CD4-positive, alpha-beta T cell (primary cell): Measurements from ENCODE around the gene CD72. TPM values are rescaled to one million over a fixed set of nuclear protein-coding genes. Genes with fewer than 3 reads are reported as not detected.

Source experiments
- ATAC-seq: fragments of 200-7000 bp; cut with Tn5 transposase; one replicate; pipeline ENCODE4 v1.10.0; 2022; ENCODE audit warnings: mild to moderate bottlenecking; ENCODE audit not compliant: poor library complexity
- CTCF ChIA-PET: fragments of 350-600 bp; sonication (Branson Sonifier 250); formaldehyde crosslinking; loops from one replicate; lab custom pipeline; 2021; ENCODE audit warnings: antibody characterized with exemption, inconsistent platforms; lab: Charles Lee
- POLR2A ChIA-PET: fragments of 350-600 bp; sonication (Branson Sonifier 250); formaldehyde crosslinking; loops from one replicate; lab custom pipeline; 2021; ENCODE audit warnings: antibody characterized with exemption, inconsistent platforms; lab: Charles Lee
- DNase-seq, 14 experiments: peaks; one replicate each; pipeline ENCODE4 v3.0.0-alpha.2; 2013 to 2020; ENCODE audit warnings: mixed read lengths in 2 of 14
- H3K27ac ChIP-seq, 2 donors: one replicate each; pipeline versions ENCODE4 v1.5.1 to v1.7.0; 2013; ENCODE audit warnings: low read length in 2 of 2, low read depth in 1 of 2, mild to moderate bottlenecking in 1 of 2
- H3K27me3 ChIP-seq, 2 experiments: 1 replicate in 1 of 2; 2 replicates in 1 of 2; pipeline versions ENCODE4 v1.6.1 to v1.7.0; 2013; ENCODE audit warnings: low read length in 2 of 2, control low read depth in 1 of 2, mild to moderate bottlenecking in 1 of 2, moderate library complexity in 1 of 2; ENCODE audit not compliant: insufficient read depth in 2 of 2, control insufficient read depth in 1 of 2
- H3K36me3 ChIP-seq: one replicate; pipeline ENCODE4 v1.6.1; 2013; ENCODE audit warnings: low read length, control low read depth; ENCODE audit not compliant: insufficient read depth
- H3K4me1 ChIP-seq: one replicate; pipeline ENCODE4 v1.6.1; 2013; ENCODE audit warnings: low read length, control low read depth; ENCODE audit not compliant: insufficient read depth
- H3K4me3 ChIP-seq: one replicate; pipeline ENCODE4 v1.5.1; 2013; ENCODE audit warnings: mild to moderate bottlenecking, low read length, moderate library complexity
- H3K9me3 ChIP-seq, 2 experiments: 1 replicate in 1 of 2; 2 replicates in 1 of 2; pipeline versions ENCODE4 v1.6.1 to v1.7.0; 2013; ENCODE audit warnings: low read length in 2 of 2, mild to moderate bottlenecking in 2 of 2, control low read depth in 1 of 2, moderate library complexity in 1 of 2; ENCODE audit not compliant: control insufficient read depth in 1 of 2, insufficient read depth in 1 of 2
- H3K27ac Mint-ChIP-seq: one replicate; pipeline ENCODE4 v1.8.0; 2020; ENCODE audit warnings: mixed read lengths
- H3K27me3 Mint-ChIP-seq: one replicate; pipeline ENCODE4 v1.8.0; 2021; ENCODE audit warnings: mixed read lengths
- H3K36me3 Mint-ChIP-seq: one replicate; pipeline ENCODE4 v1.8.0; 2021; ENCODE audit warnings: low read depth, mixed read lengths
- H3K4me1 Mint-ChIP-seq: one replicate; pipeline ENCODE4 v1.8.0; 2021; ENCODE audit warnings: low read depth, mixed read lengths
- H3K4me3 Mint-ChIP-seq: one replicate; pipeline ENCODE4 v1.8.0; 2020; ENCODE audit warnings: mild to moderate bottlenecking, mixed read lengths
- H3K9me3 Mint-ChIP-seq: one replicate; pipeline ENCODE4 v1.8.0; 2020; ENCODE audit warnings: mixed read lengths
- intact Hi-C, 2 experiments: fragments of 100-400 bp; cut with DNase I in 1 of 2; cut with micrococcal nuclease in 1 of 2; formaldehyde crosslinking; loops; one replicate each; pipeline versions ENCODE4 v1.15.1 to v1.9.0; 2023 to 2025; cut with DNase I, micrococcal nuclease
- total RNA-seq, 174 experiments: library from RNA in 2 of 174; stranded (reverse) in 2 of 174; gene quantifications; one replicate each; pipeline ENCODE4 v1.2.3 and lab custom pipeline; 2021 to 2026
- TF ChIP-seq, protein P1 (sequence below): fragments of 200-600 bp; IDR thresholded peaks from one replicate; pipeline ENCODE4 v1.8.0; 2022; ENCODE audit warnings: antibody characterized with exemption, mild to moderate bottlenecking

The CD72 gene
- total RNA-seq, 2 experiments from 2014 or later: 2.3 to 3.6 TPM

DNA sequence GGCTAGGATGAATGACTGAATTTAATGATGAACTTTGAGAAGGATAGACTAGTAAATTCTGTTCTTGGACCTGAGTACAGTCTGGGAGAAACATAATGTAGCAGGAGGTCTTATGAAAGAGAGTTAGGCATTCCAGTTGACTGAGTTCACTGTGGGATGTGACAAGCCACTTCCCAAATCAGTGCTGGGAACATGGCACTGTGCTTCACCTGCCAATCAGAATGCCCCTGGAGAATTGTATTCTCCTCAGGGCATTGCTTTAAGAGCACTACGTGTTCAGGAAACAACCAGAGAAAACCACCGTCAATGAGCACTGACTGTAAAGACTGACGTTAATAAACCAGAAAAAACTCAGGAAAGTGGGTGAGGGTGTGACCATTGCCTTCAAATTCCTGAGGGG, 41.1 kb upstream of the CD72 start:
- Mint-ChIP-seq H3K27me3 (peaks cover 8% of the 10 kb centered on the region), H3K36me3 (peaks cover 51% of the 10 kb centered on the region), H3K4me3 (peak overlapping the region; percentile 92), H3K9me3 (peaks cover 3% of the 10 kb centered on the region), H3K27ac (peak overlapping the region; percentile 100), H3K4me1 (peaks cover 84% of the 10 kb centered on the region)
- Histone ChIP-seq H3K4me3 (peak overlapping the region; percentile 88), H3K36me3 (peaks cover 16% of the 10 kb centered on the region), H3K4me1 (peaks cover 81% of the 10 kb centered on the region), H3K9me3 (peaks cover 0 to 4% of the 10 kb centered on the region in 2 experiments), H3K27me3 (no peaks in the 10 kb centered on the region), H3K27ac (peak overlapping the region; percentile 99 to 100)
- intact Hi-C loops: loop anchor here (2.0 to 5.0 kb wide), 3 partner anchors 37 to 168 kb away; partner anchors contain the start of genes CD72 (in 2 of the 2), FAM221B (in 1 of the 2) and TMEM8B (in 1 of the 2)
- DNase-seq: peak in 1 of 14 experiments; percentile 49
- TF ChIP-seq, protein P1, sequence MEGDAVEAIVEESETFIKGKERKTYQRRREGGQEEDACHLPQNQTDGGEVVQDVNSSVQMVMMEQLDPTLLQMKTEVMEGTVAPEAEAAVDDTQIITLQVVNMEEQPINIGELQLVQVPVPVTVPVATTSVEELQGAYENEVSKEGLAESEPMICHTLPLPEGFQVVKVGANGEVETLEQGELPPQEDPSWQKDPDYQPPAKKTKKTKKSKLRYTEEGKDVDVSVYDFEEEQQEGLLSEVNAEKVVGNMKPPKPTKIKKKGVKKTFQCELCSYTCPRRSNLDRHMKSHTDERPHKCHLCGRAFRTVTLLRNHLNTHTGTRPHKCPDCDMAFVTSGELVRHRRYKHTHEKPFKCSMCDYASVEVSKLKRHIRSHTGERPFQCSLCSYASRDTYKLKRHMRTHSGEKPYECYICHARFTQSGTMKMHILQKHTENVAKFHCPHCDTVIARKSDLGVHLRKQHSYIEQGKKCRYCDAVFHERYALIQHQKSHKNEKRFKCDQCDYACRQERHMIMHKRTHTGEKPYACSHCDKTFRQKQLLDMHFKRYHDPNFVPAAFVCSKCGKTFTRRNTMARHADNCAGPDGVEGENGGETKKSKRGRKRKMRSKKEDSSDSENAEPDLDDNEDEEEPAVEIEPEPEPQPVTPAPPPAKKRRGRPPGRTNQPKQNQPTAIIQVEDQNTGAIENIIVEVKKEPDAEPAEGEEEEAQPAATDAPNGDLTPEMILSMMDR: no peak
- CTCF ChIA-PET: interaction anchor here (1.4 to 6.2 kb wide), 13 partner anchors 12 to 129 kb away, joined by 3 to 94 read pairs (median 8); partner anchors contain the start of genes CD72, CREB3, GBA2 and RGP1
- ATAC-seq: no peak
- POLR2A ChIA-PET: interaction anchor here (1.3 to 5.1 kb wide), 10 partner anchors 12 to 155 kb away, joined by 3 to 175 read pairs (median 16); partner anchors contain the start of genes CREB3, GBA2, HINT2 and RGP1

- H3K27me3 ChIP-seq: no peaks in the 10 kb centered on the region
- ChIA-PET POLR2A (interaction anchor here (1.0 to 5.1 kb wide), 13 partner anchors 11 to 156 kb away, joined by 3 to 175 read pairs (median 12); partner anchors contain the start of genes CREB3, GBA2, HINT2 and RGP1), CTCF (interaction anchor here (1.4 to 6.2 kb wide), 13 partner anchors 11 to 129 kb away, joined by 3 to 94 read pairs (median 8); partner anchors contain the start of genes CD72, CREB3, GBA2 and RGP1)
- peaks cover 16% of the 10 kb centered on the region for H3K36me3 ChIP-seq
- Mint-ChIP-seq H3K9me3 (peaks cover 3% of the 10 kb centered on the region), H3K27ac (peak overlapping the region; percentile 100), H3K27me3 (peaks cover 8% of the 10 kb centered on the region), H3K36me3 (peaks cover 51% of the 10 kb centered on the region), H3K4me1 (peaks cover 81% of the 10 kb centered on the region), H3K4me3 (peak overlapping the region; percentile 92)
- peak overlapping the region; percentile 99 to 100 for H3K27ac ChIP-seq
- H3K4me3 ChIP-seq: peak overlapping the region; percentile 88
- ATAC-seq (no peak), DNase-seq (no peak)
- TF ChIP-seq, protein P1: no peak
- H3K9me3 ChIP-seq: peaks cover 0 to 4% of the 10 kb centered on the region in 2 experiments
- intact Hi-C loops: loop anchor here (1.0 to 5.0 kb wide), 7 partner anchors 12 to 223 kb away; partner anchors contain the start of genes CD72 (in 2 of the 2), FAM221B (in 1 of the 2), TESK1 (in 1 of the 2) and TMEM8B (in 1 of the 2)
- peaks cover 81% of the 10 kb centered on the region for H3K4me1 ChIP-seq
Measured at GRCh38 chr9:35658968-35659220, 40.7 kb upstream of the CD72 start.

GRCh38 chr9:35658137-35658967, 40.1 kb upstream of the CD72 start, which contains the start of gene CCDC107:
TSS of gene CCDC107 (plus strand) at chr9:35658292. CDS start at chr9:35658380, 88 bp downstream.
- ChIA-PET POLR2A (interaction anchor here (0.6 to 5.1 kb wide), 24 partner anchors 11 to 587 kb away, joined by 3 to 175 read pairs (median 4); partner anchors contain the start of genes CREB3, GBA2, HINT2 and RGP1), CTCF (interaction anchor here (0.7 to 6.2 kb wide), 23 partner anchors 11 to 759 kb away, joined by 3 to 94 read pairs (median 5); partner anchors contain the start of genes CD72, CREB3, GBA2 and RGP1)
- Mint-ChIP-seq H3K9me3 (peaks cover 3% of the 10 kb centered on the region), H3K36me3 (peaks cover 51% of the 10 kb centered on the region), H3K4me1 (peaks cover 76% of the 10 kb centered on the region), H3K27me3 (peaks cover 8% of the 10 kb centered on the region), H3K4me3 (peak within 1 kb of the TSS; percentile 96), H3K27ac (peak within 1 kb of the TSS; percentile 100)
- peak within 1 kb of the TSS; percentile 88 for H3K4me3 ChIP-seq
- intact Hi-C loops: loop anchor here (1.0 to 5.0 kb wide), 7 partner anchors 11 to 224 kb away; partner anchors contain the start of genes CD72 (in 2 of the 2), FAM221B (in 1 of the 2), TESK1 (in 1 of the 2) and TMEM8B (in 1 of the 2)
- H3K27ac ChIP-seq: peak within 1 kb of the TSS; percentile 99 to 100
- H3K36me3 ChIP-seq: peaks cover 16% of the 10 kb centered on the region
- ATAC-seq (peak; percentile 65), DNase-seq (peak; percentile 70 to 92 (median 80))
- H3K27me3 ChIP-seq: no peaks in the 10 kb centered on the region
- TF ChIP-seq, protein P1: peak; percentile 94
- peaks cover 0 to 4% of the 10 kb centered on the region in 2 experiments for H3K9me3 ChIP-seq
- peaks cover 80% of the 10 kb centered on the region for H3K4me1 ChIP-seq
